Measurements from ENCODE around the gene MYO5B.

GRCh38 chr18:50013363-50014138 lies 181.4 kb downstream of the MYO5B start:
- TF ChIP-seq, protein P1, sequence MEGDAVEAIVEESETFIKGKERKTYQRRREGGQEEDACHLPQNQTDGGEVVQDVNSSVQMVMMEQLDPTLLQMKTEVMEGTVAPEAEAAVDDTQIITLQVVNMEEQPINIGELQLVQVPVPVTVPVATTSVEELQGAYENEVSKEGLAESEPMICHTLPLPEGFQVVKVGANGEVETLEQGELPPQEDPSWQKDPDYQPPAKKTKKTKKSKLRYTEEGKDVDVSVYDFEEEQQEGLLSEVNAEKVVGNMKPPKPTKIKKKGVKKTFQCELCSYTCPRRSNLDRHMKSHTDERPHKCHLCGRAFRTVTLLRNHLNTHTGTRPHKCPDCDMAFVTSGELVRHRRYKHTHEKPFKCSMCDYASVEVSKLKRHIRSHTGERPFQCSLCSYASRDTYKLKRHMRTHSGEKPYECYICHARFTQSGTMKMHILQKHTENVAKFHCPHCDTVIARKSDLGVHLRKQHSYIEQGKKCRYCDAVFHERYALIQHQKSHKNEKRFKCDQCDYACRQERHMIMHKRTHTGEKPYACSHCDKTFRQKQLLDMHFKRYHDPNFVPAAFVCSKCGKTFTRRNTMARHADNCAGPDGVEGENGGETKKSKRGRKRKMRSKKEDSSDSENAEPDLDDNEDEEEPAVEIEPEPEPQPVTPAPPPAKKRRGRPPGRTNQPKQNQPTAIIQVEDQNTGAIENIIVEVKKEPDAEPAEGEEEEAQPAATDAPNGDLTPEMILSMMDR (IDR thresholded peaks at IDR 0.05; ENCODE audit: low read length) = no peak
- TF ChIP-seq EZH2 (optimal IDR thresholded peaks at IDR 0.05; ENCODE audit: low read depth, low read length) = no peak
- no peak for TF ChIP-seq EZH2phosphoT487 (IDR thresholded peaks at IDR 0.05; ENCODE audit: low read length)
